ENCODE results near the gene TBK1. TPM values are rescaled to one million over a fixed set of nuclear protein-coding genes. Genes with fewer than 3 reads are reported as not detected.
"Not testable (repeated sequence)": the region's sequence is repeated elsewhere in the genome, so short reads cannot be mapped to it uniquely, and the experiment has no call there.

The TBK1 gene
- total and polyA plus RNA-seq, 7 donors: 11.7 to 30.0 (median 23.5) TPM

DNA sequence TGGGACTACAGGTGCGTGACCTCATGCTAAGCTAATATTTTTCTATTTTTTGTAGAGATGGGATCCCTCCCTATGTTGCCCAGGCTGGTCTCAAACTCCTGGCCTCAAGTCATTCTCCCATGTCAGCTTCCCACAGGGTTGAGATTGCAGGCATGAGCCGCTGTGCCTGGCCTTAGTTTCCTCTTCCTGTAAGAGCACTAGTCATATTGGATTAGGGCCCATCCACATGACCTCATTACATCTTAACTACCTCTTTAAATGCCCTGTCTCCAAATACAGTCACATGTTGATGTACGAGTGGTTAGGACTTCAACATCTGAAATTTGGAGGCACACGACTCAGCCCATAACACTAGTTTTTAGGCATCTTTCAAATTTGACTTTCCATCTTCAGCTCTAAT is 86.2 kb downstream of the TBK1 start:
- no peaks in the 10 kb centered on the region for H3K27me3 ChIP-seq
- H3K4me3 ChIP-seq: no peak overlapping the region
- intact Hi-C loops (cut with DNase I): no loop called here
- H3K27ac ChIP-seq: no peak overlapping the region
- H3K4me1 ChIP-seq: no peaks in the 10 kb centered on the region
- H3K36me3 ChIP-seq: no peaks in the 10 kb centered on the region
- H3K9me3 ChIP-seq: no peaks in the 10 kb centered on the region
- TF ChIP-seq EP300 (IDR thresholded peaks at IDR 0.05) (no peak), POLR2A (IDR thresholded peaks at IDR 0.05) (no peak), POLR2AphosphoS5 (IDR thresholded peaks at IDR 0.05) (no peak)
- TF ChIP-seq, protein P1, sequence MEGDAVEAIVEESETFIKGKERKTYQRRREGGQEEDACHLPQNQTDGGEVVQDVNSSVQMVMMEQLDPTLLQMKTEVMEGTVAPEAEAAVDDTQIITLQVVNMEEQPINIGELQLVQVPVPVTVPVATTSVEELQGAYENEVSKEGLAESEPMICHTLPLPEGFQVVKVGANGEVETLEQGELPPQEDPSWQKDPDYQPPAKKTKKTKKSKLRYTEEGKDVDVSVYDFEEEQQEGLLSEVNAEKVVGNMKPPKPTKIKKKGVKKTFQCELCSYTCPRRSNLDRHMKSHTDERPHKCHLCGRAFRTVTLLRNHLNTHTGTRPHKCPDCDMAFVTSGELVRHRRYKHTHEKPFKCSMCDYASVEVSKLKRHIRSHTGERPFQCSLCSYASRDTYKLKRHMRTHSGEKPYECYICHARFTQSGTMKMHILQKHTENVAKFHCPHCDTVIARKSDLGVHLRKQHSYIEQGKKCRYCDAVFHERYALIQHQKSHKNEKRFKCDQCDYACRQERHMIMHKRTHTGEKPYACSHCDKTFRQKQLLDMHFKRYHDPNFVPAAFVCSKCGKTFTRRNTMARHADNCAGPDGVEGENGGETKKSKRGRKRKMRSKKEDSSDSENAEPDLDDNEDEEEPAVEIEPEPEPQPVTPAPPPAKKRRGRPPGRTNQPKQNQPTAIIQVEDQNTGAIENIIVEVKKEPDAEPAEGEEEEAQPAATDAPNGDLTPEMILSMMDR (IDR thresholded peaks at IDR 0.05): no peak
- no peak for DNase-seq
- WGBS, 2 donors: 67 to 89% methylated on average over 4 of the region's 4 CpGs

DNA sequence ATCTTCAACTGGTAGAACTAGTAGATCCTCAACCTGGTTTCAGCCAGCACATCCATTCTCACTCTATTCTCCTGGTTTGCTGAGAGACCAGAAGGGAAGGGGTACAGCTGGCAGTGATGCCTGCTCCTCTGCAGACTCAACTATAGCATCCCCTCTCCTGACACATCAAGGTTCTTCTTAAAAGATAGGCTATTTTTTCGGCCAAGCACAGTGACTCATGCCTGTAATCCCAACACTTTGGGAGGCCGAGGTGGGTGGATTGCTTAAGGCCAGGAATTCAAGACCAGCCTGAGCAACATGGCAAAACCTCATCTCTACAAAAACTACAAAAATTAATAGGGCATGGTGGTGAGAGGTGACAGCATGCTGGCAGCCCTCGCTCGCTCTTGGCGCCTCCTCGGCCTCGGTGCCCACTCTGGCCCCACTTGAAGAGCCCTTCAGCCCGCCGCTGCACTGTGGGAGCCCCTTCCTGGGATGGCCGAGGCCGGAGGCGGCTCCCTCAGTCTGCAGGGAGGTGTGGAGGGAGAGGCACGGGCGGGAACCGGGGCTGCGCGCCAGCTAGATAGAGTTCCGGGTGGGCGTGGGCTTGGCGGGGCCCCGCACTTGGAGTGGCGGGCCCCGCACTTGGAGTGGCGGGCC is 90.6 kb downstream of the TBK1 start:
- WGBS, 2 donors: 67 to 88% methylated on average over 22 to 24 of the region's 24 CpGs
- H3K36me3 ChIP-seq; intact Hi-C loops (cut with DNase I); H3K4me1 ChIP-seq; H3K4me3 ChIP-seq; H3K27me3 ChIP-seq; H3K27ac ChIP-seq; H3K9me3 ChIP-seq; DNase-seq: not testable (repeated sequence)

DNA sequence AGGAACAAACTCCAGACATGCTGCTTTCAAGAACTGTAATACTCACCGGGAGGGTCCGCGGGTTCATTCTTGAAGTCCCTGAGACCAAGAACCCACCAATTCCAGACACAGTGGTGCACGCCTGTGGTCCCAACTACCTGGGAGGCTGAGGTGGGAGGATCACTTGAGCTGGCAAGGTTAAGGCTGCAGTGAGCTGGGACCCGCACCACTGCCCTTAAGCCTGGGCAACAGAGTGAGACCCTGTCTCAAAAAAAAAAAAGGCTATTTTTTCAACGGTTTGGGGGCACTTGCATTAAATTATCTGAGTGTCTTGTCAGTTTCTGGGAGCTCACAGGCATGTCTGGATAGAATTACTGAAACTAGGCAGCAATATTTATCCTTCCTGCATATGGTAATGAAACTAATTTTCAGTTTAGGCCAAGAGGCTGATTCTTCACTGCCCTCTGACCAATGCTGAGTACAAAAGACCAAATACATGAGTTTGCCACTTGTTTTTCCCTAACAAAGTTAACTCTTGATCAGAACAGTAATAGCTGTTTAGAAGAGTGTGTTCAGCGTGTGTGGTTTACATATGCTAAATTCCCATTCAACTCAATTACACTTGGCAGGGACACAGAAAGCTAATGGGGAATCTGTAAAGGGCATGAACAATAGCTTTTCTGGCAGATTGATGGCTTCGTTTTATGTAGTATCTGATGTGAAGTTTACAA is 92.6 kb downstream of the TBK1 start:
- TF ChIP-seq POLR2AphosphoS5 (IDR thresholded peaks at IDR 0.05) (no peak), POLR2A (IDR thresholded peaks at IDR 0.05) (no peak), EP300 (IDR thresholded peaks at IDR 0.05) (no peak)
- TF ChIP-seq, protein P1 (IDR thresholded peaks at IDR 0.05): no peak
- H3K4me3 ChIP-seq: no peak overlapping the region
- peaks cover 0 to 1% (median 0%) of the 10 kb centered on the region in 4 donors for H3K4me1 ChIP-seq
- no peak overlapping the region for H3K27ac ChIP-seq
- DNase-seq: no peak
- WGBS, 2 donors: 67 to 79% methylated on average over 8 of the region's 8 CpGs
- H3K9me3 ChIP-seq: no peaks in the 10 kb centered on the region
- no peaks in the 10 kb centered on the region for H3K27me3 ChIP-seq
- H3K36me3 ChIP-seq: no peaks in the 10 kb centered on the region
- intact Hi-C loops (cut with DNase I): no loop called here

DNA sequence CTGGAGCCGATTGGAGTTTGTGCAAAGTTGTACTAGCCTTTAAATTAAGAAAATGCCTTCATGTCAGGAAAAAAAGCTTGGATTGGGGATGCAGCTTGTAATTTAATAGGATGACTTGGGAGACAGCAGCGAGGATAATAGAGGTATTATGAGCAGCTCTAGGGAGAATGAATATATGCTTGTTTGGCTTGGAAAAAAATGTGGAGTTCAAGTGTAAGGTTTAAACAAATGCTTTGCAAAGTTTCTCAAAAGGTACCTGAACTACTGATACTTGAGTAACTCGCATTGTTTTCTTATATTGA is 93.1 kb downstream of the TBK1 start:
- Histone ChIP-seq H3K4me3 (no peak overlapping the region), H3K27me3 (no peaks in the 10 kb centered on the region), H3K27ac (no peak overlapping the region), H3K36me3 (no peaks in the 10 kb centered on the region), H3K4me1 (peaks cover 0 to 6% (median 2%) of the 10 kb centered on the region in 4 donors), H3K9me3 (no peaks in the 10 kb centered on the region)
- intact Hi-C loops (cut with DNase I): no loop called here
- no peak for TF ChIP-seq POLR2A (IDR thresholded peaks at IDR 0.05)
- 71 to 76% methylated on average over 3 of the region's 3 CpGs for WGBS, 2 donors
- no peak for DNase-seq

DNA sequence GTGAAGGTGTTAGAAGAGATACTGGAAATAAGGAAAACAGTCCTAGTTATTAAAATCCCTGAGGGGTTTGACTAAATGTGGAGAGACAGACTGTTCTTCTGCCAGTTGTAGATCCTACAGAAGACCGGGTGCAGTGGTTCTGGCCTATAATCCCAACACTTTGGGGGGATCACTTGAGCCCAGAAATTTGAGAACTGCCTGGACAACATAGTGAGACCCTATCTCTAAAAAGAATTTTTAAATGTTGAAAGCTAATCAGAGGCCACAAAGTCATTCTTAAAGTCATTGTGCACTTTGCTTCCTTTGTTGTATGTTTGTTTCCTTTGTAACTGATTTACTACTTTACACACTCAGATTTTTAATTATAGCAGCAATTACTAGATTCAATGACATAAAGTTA is 97.2 kb downstream of the TBK1 start:
- intact Hi-C loops (cut with DNase I): loop anchor here (1.0 kb wide), 1 partner anchor 149 kb away; no protein-coding TSS in a partner anchor
- 88% methylated on average over 1 of the region's 1 CpG for WGBS, 2 donors

More for the DNA sequence above, 97.2 kb downstream of the TBK1 start:
- Histone ChIP-seq H3K36me3 (no peaks in the 10 kb centered on the region), H3K27ac (no peak overlapping the region), H3K27me3 (no peaks in the 10 kb centered on the region), H3K4me3 (no peak overlapping the region), H3K4me1 (peaks cover 0 to 6% (median 2%) of the 10 kb centered on the region in 4 donors), H3K9me3 (no peaks in the 10 kb centered on the region)
- no peak for DNase-seq
- TF ChIP-seq, protein P1 (IDR thresholded peaks at IDR 0.05): no peak
- TF ChIP-seq POLR2AphosphoS5 (IDR thresholded peaks at IDR 0.05) (no peak), POLR2A (IDR thresholded peaks at IDR 0.05) (no peak), EP300 (IDR thresholded peaks at IDR 0.05) (no peak)
